Endometrial microvascular endothelial cells (primary cell): ENCODE results near the gene C1QB. TPM values are rescaled to one million over a fixed set of nuclear protein-coding genes. Genes with fewer than 3 reads are reported as not detected.

Experiments used
- in situ Hi-C: cut with HindIII; loops from 2 replicates; pipeline ENCODE4 v1.10.0; 2017; ENCODE audit warnings: low sequenced_read_pairs, low pct_unique_long_range_greater_than_20kb; ENCODE audit errors: inconsistent ontology term
- total RNA-seq: library from RNA; depleted of rRNA; stranded (reverse); fragments of >200 nt; gene quantifications from one replicate; pipeline ENCODE4 v1.2.3, GENCODE V29; 2015; ENCODE audit errors: inconsistent ontology term

C1QB gene
- total RNA-seq, 1 donor from 2014 or later: not detected

GRCh38 chr1:22683547-22683946, 30.5 kb downstream of the C1QB start:
- in situ Hi-C loops: no loop called here

GRCh38 chr1:22685591-22686059, 32.6 kb downstream of the C1QB start:
- in situ Hi-C loops: no loop called here

GRCh38 chr1:22687191-22687590, 34.2 kb downstream of the C1QB start:
- in situ Hi-C loops: no loop called here

DNA sequence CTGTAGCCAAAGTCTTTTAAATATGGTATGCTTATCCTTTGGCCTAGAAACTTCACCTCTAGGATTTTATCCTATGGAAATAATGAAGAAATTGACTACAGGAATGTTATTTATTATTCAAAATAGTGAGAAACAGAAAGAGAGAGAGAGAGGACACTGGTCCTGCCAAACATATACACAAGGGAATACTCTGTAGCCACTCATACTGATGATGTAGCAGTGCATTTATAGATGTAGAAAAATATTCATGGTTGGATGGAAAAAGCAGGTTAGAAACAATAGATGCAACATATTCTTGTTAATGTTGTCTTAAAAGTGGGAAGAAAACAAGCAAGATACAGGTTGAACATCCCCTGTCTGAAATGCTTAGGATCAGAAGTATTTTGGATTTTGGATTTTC, 35.4 kb downstream of the C1QB start:
- in situ Hi-C loops: no loop called here

DNA sequence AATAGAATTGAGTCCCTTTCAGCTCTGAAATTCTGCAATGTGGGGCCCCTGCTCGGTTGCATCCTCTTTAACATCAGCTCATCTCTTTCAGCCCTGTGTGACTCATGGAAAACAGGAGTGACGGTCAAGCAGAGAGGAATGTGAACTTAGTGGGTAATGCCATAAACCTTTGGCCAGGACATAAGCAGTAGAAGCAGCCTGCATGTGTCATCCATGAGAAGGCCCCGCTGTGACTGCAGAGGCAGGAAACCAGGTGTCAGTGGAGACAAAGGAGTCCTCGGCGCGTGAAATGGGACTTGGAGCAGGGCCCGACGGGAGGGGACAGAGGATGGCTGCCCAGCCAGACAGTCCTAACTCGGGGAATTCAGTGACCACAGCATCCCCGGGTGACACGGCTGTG, 36.5 kb downstream of the C1QB start:
- in situ Hi-C loops: no loop called here

DNA sequence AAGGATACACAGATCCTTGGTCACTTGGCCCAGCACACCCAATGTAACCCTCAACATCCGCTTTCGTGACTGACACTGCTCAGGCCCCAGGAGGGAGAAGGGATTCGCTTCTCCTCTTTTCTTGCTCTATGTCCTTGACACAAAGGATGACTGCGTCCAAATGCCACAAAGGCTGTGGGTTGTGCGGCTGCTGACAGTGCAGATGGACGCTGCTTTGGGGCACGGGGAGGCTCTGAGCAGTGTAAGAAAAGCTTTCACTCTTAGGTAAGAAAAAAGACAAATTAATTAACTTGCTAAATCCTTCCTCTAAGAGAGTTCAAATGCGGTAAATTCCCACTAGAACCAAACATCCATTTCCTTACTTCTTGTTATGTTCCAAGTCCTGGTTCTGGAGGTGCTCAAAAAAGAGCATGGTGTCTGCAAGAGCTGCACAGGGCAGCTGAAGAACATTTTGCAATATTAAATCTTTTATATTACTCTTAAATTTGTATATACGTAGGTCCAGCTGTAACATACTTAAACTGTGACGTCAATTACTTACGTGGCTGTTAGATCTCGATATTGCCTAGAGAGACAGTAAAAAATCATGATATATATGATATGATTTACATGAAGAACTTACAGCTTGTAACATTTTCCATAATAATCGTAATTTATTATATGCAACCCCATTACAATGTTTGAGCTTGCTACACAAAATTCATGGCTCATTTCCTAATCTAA, 38.2 kb downstream of the C1QB start:
- in situ Hi-C loops: no loop called here

- in situ Hi-C loops: no loop called here
Observed at GRCh38 chr1:22694172-22694571, 41.1 kb downstream of the C1QB start.

GRCh38 chr1:22696610-22697009, 43.6 kb downstream of the C1QB start:
- in situ Hi-C loops: no loop called here

DNA sequence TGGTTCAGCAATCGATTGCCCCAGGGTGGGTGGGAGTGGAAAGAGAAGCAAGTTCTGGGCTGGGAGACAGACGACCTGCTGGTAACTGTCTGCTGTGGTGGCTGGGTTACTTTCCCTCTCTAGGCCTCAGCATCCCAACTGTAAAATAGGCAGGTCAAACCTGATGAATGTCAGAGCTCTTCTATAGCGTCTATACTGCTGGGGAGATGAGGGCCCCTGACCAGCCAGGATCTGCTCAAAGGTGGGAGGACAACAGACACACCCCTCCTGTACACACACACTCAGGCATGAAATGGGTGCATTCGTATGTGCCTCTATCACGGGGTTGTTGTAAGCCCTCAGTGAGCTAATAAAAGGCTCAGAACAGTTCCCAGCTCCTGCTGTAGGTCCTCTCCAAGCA, 44.9 kb downstream of the C1QB start:
- in situ Hi-C loops: no loop called here

DNA sequence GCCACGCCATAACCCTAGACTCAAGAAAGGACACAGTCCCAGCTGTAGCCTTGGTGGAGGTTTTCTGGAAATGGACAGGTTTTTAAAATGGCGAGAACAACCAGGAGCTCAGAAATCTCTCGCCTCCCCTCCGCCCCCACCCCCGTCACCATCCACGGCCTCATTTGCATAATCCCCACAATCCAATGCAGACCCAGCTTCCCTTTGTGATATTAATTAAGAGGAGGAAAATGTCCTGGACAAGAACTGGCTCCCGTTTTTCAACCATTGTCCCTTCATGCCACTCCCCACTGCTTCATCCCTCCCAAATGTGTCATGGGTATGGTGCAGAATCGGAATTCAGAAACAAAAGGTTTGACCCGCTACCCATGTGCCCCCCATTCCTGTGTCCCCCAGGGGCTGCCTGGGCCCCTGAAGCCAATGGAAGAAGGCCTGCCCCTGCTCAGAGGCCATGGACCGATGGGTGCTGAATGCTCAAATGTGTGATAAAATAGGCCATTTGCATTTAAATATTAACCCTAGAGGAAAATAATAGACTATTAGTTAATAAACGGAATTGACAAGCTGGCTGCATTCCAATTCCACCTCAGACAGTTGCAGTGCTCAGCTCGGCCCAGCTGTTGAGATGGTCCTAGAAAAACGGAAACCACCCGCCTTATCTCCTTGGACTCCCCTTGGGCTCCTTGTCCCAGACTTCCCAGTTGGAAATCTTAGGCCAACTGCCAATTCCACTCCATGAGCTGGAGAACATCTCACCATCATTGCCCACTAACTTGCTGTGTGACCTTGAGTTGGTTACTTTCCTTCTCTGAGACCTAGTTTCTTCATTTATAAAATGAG, 46.9 kb downstream of the C1QB start:
- in situ Hi-C loops: loop anchor here (25.0 kb wide), 1 partner anchor 187 kb away; no protein-coding TSS in a partner anchor

GRCh38 chr1:22702296-22703085, 49.5 kb downstream of the C1QB start:
- in situ Hi-C loops: loop anchor here (25.0 kb wide), 1 partner anchor 185 kb away; no protein-coding TSS in a partner anchor

GRCh38 chr1:22704440-22705067, 51.5 kb downstream of the C1QB start:
- in situ Hi-C loops: loop anchor here (25.0 kb wide), 1 partner anchor 183 kb away; no protein-coding TSS in a partner anchor

DNA sequence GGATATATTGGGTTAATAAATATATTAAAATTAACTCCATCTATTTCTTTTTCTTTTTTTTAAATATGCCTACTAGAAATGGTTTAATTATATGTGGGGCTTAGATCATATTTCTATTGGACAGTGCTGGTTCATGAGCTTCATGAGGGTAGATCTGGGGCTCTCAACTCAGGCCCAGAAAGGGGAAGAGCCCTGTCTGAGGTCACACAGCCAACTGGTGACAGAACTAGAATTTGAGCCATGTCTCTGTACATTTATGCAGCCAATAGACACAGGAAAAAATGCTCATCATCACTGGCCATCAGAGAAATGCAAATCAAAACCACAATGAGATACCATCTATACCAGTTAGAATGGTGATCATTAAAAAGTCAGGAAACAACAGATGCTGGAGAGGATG, 52.5 kb downstream of the C1QB start:
- in situ Hi-C loops: loop anchor here (25.0 kb wide), 1 partner anchor 182 kb away; no protein-coding TSS in a partner anchor

DNA sequence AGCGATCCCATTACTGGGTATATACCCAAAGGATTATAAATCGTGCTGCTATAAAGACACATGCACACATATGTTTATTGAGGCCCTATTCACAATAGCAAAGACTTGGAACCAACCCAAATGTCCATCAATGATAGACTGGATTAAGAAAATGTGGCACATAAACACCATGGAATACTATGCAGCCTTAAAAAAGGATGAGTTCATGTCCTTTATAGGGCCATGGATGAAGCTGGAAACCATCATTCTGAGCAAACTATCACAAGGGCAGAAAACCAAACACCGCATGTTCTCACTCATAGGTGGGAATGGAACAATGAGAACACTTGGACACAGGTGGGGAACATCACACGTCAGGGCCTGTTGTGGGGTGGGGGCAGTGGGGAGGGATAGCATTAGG, 53.1 kb downstream of the C1QB start:
- in situ Hi-C loops: loop anchor here (25.0 kb wide), 1 partner anchor 181 kb away; no protein-coding TSS in a partner anchor

GRCh38 chr1:22708777-22709176, 55.7 kb downstream of the C1QB start:
- in situ Hi-C loops: loop anchor here (25.0 kb wide), 1 partner anchor 179 kb away; no protein-coding TSS in a partner anchor

DNA sequence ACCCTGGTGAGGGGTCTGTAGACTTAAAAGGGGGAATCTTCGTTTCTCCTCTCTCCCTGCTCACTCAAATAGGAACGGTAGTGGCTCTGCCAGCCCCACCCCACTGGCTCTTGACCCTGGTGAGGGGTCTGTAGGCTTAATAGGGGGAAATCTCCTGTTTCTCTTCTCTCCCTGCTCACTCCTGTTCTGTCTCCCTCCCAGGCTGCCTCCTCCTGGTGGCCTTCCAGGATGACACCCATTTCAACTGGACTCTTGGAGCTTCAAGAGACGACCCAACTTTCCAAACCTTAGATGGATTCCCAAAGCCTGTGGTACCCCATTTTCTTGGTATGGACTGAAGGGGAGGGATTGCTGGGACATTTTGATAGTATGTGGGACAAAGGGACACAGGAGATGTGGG, 56.2 kb downstream of the C1QB start:
- in situ Hi-C loops: loop anchor here (25.0 kb wide), 1 partner anchor 178 kb away; no protein-coding TSS in a partner anchor

DNA sequence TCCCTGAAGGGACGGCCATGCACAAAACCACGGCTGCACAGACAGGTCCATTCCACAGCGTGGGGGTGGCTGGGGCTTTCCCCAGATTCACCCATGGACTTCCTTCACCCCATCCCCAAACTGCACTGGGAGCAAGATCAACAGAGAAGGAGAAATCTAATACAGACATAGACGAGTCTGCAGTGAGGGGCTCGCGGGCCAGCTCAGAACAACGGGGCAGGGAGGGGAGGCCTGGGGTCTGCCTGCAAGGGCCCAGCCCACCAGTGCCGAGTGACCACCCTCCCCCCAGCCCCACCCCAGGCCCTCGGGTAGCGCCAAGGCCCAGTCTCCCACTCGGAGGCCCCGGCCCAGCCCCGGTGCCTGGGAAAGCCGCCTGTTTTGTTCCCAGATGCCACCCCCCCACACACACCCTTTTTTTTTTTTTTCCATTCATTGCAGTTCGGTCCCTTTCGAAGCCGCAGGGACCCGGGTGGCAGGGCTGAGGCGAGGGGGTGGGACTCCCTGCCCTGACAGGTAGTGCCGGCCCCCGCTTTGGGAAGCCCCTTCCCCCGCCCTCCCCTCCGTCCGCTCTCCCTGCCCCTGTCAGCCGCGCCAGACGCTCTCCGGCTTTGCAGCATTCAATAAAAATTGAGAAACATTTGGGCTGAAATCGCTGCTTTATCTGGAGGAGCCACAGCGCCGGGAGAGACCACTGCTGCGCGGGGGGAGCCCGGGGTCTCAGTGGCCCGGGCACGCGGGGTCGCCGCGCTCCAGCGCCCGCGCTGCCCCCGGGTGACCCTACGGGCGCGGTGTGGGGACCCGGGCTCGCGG, 57.1 kb downstream of the C1QB start:
- in situ Hi-C loops: loop anchor here (25.0 kb wide), 1 partner anchor 177 kb away; no protein-coding TSS in a partner anchor

DNA sequence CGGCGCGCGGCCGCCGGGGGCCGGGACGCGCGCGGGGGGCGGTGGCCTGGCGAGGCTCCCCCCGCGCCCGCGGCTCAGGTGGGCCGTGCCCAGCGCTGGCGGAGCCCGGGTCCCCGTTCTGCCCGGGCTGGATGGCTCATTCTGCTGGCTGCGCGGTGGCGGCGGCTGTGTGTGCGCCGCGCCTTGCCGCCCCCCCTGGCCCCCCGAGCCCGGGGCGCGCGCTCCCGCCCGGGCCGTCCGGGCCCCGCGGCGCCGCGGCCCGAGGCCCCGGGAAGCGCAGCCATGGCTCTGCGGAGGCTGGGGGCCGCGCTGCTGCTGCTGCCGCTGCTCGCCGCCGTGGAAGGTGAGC, 57.6 kb downstream of the C1QB start, which contains the start of gene EPHB2:
EPHB2 (plus strand) TSS at position 139 of the 349 bp plus-strand sequence; CDS start at position 283, 144 bp downstream.
- in situ Hi-C loops: loop anchor here (25.0 kb wide), 1 partner anchor 177 kb away; no protein-coding TSS in a partner anchor
